GM19397 (cell line): ENCODE measurements around the gene NRXN3.

ENCODE experiments used
- ATAC-seq: cut with Tn5 transposase; IDR thresholded peaks from one replicate; pipeline ENCODE4 v1.9.1; 2021; ENCODE audit warnings: mild to moderate bottlenecking, moderate library complexity; ENCODE audit not compliant: unreplicated experiment

The NRXN3 gene

DNA sequence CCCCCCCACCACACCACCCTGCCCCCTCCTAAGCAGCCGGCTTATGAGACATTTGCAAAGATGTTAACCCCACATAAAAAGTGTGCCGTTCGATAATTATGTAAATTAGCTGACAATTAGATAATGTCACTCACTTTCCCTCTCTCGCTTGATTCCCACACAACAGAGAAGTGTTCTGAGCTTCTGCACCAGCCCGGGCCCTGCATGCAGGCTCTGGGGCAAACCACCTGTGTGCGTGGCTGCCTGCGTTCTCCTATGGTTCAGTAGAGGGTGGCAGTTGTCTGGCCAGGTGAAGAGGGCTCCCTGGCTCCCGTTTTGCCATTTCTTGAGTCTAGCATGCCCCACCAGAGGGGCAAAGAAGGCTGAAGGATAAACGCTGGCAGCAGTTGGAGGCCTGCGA lies 68.0 kb downstream of the NRXN3 start:
- ATAC-seq: no peak

DNA sequence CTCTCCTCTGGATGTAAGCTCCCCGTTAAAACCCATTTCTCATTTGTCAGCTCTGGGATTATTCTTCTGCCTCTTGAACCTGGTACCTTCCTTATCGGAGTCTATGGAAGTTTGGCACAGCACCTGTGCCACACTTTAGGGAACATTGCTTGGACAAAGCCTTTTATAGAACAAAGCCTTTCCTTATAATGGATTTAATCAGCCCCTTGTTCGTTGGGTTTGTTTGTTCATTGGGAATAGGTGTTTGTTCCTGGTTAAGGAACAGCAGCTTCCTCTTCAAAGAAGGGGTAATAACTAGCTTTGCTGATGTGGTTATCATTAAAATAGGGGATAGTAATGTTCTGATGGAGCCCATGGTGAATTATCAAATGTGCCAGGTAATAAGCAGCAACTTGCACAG lies 70.4 kb downstream of the NRXN3 start:
- no peak for ATAC-seq

DNA sequence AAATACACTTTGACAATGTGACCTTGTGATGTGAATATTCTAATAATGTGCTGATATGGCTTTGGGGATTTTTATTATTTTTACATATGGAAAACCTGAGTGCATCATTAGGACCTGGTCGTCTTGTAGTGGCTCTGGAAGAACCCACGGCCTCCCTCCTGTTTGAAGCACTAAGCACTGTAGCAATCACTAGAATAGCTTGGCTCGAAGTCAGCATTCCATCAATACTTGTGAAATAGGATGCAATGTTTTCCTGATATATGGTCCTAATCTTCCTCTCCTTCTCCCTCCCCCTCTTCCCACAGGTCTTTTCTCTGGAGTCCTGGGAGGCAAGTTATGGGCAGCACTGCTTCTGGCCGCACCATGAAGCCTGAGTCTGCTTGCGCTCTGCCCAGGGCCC lies 71.9 kb downstream of the NRXN3 start:
- ATAC-seq: no peak

DNA sequence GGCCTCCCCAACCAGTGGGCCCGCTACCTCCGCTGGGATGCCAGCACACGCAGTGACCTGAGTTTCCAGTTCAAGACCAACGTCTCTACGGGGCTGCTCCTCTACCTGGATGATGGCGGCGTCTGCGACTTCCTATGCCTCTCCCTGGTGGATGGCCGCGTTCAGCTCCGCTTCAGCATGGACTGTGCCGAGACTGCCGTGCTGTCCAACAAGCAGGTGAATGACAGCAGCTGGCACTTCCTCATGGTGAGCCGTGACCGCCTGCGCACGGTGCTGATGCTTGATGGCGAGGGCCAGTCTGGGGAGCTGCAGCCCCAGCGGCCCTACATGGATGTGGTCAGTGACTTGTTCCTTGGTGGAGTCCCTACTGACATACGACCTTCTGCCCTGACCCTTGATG lies 73.0 kb downstream of the NRXN3 start:
- ATAC-seq: no peak

DNA sequence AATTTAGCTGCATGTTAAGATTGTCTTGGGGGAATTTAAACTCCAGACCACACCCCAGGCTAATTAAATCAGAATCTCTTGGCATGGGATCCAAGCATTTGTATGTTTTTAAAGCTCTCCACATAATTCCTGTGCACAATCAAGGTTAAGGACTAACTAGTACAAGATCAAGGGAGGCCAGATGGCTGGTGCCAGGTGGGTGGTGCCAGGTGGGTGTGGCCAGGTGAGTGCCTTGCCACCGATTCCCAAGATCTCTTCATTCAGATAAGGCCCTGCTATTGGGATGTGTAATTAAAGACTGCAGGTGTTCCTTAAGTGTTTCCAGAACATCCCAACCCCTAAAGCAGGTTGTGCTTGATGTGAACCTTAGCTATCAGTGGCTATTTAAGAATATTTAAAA lies 75.1 kb downstream of the NRXN3 start:
- ATAC-seq: no peak

DNA sequence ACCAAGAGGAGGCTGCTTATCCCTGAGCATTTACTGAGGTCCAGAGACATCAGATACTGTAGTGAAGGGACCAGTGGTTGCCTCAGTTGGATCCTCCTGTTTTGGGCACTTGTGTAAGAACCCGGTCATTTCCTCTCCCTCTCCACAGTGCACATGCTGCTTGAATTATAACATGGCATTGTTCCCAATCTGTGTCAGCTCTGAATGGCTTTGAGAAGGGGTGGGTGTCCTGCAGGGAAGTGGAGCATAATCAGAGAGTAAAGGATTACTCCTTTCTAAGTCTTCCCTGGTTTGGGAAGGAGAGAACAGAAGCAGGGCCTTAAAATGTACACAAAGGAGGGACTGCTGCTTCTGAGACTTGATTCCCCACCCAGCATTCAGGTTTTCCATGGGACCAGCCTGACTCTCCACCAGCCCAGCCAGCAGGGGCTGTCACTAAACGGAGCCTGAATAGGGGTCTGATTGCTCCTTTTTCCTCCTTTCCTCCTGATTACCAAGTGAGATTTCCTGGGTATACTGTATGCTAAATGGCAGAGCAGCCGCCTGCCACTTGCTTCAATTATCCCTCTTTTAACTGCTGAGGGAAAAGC lies 78.4 kb downstream of the NRXN3 start:
- ATAC-seq: no peak

DNA sequence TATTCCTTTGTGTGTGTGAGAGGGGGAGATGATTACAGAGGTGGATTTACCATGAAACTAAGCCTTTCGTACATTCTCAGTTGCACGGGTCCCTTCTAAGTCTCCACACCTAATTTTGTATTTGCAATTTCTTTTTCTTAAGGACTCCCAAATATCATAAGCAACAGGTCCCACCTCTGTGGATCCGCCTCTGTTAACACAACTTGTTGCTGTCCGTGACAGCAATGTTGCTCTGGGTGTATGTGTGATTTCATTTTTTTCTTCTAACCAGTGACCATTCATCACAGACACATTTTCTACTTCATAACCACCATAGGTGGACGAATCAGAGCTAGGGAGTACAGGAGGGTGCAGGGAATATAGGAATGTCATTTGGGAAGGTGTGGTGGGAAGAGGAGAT lies 81.1 kb downstream of the NRXN3 start:
- no peak for ATAC-seq

DNA sequence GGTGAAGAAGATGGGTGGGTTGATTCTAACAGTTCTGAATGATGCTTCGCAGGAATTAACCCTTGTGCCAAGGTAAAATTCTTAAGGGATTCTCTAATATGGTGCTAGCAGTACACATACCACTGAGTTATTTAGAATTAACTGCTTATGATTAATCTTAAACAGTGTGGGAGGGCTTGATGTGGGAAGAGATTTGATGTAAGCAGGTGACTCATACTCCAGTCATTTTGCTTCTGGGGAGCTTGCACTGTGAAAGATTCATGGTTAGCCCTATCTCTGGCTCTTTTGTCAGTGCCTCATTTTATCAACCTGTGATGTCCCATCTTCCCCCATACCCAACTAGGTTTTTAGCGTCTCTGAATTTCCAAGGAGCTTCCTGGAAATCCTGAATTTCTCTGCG lies 83.8 kb downstream of the NRXN3 start:
- no peak for ATAC-seq

DNA sequence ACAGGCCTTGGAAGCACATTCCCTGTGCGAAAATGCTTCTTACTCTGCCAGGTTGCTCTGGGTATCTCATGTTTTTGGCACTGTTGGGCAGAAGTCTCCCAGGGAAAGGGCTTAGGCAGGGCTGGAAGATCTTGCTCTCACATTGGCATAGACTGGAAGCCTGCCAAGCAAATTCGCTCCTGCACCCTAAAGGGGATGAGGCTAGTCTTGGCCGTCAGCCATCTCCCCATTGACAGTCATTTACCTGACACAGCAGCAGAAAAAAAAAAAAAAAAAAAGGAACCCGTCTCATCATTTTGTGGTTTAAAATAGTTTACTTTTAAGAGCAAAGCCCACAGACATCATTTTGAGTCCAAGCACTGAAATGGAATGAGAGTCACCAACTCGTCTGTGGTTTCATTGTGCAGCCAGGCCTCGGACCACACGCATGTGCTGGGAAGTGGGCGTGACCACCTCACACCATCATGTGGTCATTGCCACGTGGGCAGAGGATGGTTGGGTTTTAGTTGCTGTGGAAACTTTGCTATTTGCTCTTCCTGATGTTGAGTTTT lies 84.8 kb downstream of the NRXN3 start:
- no peak for ATAC-seq

DNA sequence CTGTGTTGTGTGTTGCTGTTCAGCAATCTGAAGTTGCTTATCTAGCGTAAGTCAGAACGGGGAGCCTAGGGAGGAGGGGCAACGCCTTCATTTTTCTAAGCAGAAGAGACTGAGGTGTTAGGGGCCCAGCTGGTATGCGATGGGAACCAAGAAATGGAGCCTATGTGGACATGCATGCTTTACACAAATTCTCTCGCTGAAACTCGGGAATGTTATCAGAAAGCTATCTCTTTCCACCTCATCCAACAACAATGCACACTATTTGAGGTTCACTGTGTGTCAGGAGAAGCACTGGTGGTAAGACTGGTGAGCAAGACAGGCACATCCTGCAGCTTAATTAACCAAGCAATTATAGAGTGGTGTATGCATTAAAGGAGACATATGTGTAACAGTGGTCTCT lies 89.7 kb downstream of the NRXN3 start:
- no peak for ATAC-seq

DNA sequence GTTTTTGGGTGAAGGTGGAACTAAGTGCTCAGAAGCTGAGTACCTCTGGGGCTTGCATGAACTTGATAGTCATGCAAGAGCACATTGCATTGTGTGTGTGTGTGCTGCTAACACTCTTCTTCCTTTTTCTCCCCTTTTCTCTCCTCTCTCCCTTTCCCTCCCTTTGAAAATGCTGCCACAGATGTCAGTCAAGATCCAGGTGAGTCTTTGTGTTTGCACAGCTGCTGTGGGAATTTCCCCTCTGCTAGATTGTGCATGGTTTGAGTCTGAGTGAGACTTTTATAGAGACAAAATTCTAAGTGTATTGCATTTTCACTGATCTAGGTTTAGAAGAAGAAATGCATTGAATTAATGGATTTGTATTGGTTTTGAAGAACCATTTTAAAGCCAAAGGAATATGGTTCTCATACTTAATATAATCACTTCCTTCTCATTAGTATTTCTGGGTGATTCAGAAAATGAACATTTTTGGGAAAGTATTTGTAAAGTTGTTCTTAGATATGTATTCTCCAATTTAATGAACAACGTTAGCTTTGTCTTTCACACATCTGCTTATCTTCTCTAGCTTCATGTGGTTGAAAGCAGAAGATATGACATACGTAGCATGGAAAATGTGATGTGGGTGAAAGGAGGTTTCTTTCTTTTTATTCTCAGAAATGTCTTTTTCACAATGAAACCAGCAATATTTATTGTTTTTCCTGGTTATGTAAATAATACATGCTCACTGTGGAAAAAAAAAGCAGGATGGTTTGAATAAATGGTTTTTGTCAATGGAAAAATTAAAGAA lies 108.5 kb downstream of the NRXN3 start:
- ATAC-seq: no peak

DNA sequence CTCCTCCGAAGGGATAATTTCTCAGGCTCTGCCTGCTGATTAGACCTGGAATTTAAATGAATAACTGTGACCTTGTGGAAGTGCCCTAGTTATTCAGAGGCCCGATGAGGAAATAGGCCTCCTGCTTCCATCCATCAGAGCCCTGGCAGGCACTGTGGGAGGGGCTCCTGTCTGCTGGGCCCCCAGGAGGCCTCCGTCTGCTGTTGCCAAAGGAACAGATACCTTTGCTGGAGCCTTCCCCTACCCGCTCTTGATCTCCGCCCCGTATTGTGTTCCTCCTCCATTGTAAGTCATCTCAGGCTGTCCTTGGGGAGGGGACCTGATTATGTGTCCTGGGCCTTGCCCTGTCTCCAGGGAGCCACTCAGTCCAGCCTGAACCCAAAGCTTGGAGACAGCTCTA lies 112.3 kb downstream of the NRXN3 start:
- ATAC-seq: no peak

DNA sequence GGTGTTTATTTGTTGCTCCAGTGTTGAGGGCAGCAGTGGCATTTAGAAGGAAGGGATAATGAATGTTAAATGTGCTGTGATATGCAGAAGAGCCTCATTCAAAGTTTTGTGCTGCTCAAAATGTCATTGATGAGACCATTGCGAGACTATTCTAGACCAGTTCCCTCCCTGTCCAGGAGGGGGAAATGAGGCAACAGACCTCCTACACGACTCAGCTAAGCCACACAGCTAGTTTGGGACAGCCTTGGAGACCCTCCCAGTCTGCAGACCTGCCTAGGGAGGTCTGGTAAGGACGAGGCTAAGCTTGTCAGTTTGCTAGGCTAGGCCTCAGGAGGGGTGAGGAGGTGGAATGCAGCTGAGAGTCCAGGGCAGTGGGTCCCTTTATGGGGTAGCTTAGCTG lies 116.0 kb downstream of the NRXN3 start:
- no peak for ATAC-seq

DNA sequence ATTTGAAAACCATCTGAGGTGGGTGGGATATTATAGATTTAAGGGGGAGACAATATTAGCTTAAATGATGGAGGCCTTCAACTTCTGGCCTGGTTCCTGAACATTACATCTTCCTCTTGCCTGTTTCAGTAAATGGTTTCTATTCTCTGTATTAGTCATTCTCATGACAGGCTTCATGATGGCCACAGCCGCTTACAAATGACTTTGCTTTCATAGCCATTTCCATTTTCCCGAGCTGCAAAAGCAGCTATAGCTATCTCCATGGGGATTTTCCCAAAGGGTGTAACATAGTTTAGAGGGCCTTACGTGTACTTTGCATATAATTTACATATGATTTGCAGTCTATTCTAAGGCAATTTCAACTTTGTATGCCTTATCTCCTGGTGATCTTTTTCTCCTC lies 121.8 kb downstream of the NRXN3 start:
- no peak for ATAC-seq

DNA sequence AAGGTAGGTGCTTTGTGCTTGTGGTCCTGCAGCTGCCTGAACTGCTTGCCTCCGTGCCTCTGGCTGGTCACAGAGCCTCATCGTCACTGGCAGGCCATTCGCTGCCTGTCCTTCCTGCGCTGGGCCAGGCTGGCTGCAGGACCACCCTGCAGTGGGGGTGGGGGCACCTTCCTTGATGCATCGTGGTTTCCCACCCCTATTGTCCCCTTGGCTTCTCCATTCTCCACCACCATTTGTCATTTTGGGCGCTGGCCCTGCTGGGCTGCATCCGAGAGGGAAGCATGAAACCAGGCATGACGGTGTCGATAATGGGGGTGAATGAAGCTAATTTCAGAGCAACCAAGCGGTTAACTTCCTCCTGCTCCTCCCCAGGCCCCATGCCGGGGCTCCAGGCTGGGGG lies 127.7 kb downstream of the NRXN3 start:
- ATAC-seq: no peak

DNA sequence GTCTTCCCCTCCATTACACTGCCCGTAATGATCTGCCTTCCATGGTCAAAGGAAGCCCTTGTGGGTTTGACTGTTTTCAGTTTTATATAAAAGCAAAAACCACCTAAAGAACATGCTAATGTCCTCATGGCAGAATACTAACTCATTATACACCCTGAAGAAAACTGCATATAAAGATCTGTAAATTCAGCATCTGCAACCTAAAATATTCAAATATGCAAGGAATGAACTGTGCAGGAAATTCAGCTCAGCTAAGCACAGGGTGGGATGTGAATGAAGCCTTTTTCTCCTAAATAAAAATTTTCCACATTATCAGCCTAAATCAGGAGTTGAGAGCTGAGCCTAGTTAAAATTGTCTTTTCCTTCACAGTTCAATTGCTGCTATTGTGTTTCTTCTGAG lies 128.1 kb downstream of the NRXN3 start:
- no peak for ATAC-seq

DNA sequence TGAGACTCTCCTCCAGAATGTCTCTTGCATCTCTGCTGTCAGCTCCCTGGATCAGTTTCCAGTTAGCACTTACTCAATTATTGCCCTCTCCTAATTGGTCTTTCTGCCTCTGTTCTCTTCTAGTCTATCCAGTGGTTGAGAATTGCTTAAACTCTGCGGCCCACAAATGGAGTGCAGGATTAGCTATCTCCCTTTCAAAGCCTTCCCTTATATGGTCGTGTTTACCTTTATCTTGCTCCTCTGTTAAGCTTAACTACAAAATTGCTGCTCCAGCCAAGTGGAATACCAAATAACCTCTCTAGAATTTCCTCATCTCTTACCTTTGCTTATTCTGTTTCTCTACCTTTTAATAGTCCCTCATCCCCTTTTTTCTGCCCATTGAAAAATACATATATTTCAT lies 132.7 kb downstream of the NRXN3 start:
- ATAC-seq: no peak

DNA sequence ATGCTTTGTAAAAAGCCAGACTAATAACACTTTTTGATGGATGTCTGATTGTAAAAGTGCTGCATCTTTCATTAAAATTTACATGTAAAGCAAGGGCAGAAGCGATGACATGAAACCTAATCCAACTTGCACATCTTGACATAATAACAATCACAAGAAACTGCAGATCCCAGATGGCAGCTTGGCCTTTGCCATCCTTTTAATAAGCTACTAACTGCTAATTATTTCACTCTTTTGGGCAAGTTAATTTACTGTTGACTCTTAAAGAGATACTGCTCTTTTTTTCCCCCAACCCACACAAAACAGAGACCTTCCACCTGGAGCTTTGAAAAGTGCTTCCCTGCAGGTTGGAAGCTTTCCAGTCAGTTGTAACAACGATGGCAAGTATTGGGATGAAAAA lies 137.5 kb downstream of the NRXN3 start:
- no peak for ATAC-seq

DNA sequence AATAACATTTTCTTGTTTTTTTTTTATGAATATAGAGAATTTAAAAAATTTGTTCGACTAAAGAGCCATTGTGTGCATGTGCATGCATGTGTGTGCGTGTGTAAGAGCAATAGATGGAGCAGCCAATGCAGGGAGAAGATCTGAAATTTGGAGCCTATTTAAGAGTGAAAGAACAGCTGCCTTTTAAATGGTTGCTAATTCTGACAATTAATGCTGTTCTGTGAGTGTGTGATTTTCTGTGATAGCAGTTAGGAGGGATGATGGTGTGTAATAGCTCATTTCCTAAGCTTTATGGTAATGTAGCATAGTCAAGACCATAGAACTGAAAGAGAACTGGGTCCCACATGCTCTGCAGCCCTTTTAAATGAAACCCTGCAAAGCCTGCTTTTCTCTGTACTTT lies 137.9 kb downstream of the NRXN3 start:
- ATAC-seq: no peak

DNA sequence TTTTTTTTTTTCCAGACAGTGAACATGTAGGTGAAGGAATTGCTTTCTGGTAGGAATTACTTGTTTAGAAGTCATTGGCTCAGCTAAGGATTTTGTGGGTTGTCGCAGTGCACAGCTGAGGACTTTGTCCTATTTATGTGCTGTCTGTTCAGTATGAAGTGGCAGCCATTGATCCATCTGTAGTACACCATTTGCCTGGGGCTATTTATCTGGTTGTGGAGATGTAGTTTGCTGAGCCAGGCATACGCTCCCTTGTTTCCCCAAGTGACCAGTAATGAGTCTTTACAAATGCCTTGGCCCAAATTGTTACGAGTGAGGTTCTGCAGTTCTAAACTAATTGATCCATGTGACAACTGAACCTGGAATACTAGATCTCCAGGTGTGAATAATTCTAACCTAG lies 140.1 kb downstream of the NRXN3 start:
- ATAC-seq: no peak

DNA sequence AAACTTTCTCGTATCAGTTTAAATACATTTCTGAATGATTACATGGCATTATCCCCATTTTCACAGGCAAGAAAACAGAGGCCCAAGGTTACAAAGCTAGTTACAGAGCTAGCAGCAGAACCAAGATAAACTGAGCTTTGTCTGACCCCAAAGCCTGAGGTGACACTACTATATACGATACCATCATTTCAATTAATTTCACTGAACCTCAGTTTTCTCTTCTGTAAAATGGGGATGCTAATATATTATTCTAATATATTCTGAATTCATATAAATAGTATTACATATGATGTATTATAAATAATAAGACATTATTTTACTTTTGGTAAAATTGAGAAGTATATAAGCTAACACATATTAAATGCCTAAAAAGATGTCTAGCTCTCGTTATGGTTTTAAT lies 143.3 kb downstream of the NRXN3 start:
- ATAC-seq: no peak

DNA sequence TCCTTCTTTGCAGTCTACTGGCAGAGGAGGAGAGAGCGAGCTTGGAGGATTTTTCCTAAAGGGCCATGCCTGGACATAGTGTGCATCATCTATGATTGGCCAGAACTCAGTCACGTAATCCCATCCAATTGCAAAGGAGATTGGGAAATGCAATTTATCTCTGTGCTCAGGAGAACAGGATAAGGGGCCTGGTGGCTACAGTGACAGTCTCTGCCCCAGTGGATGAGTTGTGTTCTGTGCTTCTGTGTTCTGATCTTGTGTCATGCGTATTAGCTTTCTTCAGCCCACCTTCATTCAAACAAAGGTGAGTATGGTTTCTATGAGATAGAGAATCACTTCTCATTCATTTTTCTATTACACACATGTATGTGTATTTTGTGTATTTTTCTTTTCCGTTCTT lies 144.3 kb downstream of the NRXN3 start:
- no peak for ATAC-seq

DNA sequence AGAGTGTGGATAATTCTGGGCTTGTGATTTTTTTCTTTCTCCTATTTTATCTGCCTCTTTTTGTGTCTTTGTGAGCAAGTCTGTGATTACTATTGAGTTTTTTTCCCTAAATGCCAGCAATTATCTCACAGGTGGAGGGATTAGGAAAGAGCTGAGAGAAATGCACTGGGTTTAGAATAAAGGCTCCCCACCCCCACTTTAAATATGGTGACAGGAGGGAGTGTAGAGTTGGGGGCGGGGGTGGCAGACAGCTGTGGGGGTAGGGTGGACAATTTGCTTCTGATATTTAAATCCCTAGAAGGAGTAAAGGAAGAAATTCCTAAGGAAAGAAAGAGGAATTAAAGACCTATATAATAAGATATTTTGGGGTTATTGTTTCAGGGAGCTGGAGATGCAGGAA lies 145.9 kb downstream of the NRXN3 start:
- no peak for ATAC-seq
